Psoas muscle (tissue), 8 donors: ENCODE results near the gene URI1. TPM values are rescaled to one million over a fixed set of nuclear protein-coding genes. Genes with fewer than 3 reads are reported as not detected.

Experiments used
- ATAC-seq, 4 donors: fragments of 200-7000 bp; cut with Tn5 transposase; one replicate each; pipeline ENCODE4 v1.9.1; 2020; ENCODE audit warnings: moderate library complexity in 3 of 4, mild to moderate bottlenecking in 2 of 4
- DNase-seq, 2 donors: peaks; one replicate each; pipeline ENCODE4 v3.0.0-alpha.2; 2020
- H3K27ac ChIP-seq: fragments of 200-600 bp; one replicate; pipeline ENCODE4 v1.8.0; 2022
- H3K27me3 ChIP-seq, 3 donors: fragments of 200-600 bp in 1 of 3; one replicate each; pipeline versions ENCODE4 v1.6.1 to v1.8.0; 2013 to 2022; ENCODE audit warnings: low read length in 2 of 3, mild to moderate bottlenecking in 2 of 3, moderate library complexity in 1 of 3; ENCODE audit not compliant: insufficient read depth in 3 of 3
- H3K36me3 ChIP-seq, 2 donors: fragments of 200-600 bp in 1 of 2; one replicate each; pipeline versions ENCODE4 v1.6.1 to v1.8.0; 2013 to 2022; ENCODE audit warnings: low read depth in 1 of 2, mild to moderate bottlenecking in 1 of 2, moderate library complexity in 1 of 2; ENCODE audit not compliant: insufficient read depth in 1 of 2
- H3K4me1 ChIP-seq: fragments of 200-600 bp; one replicate; pipeline ENCODE4 v1.8.0; 2022
- H3K4me3 ChIP-seq: fragments of 200-600 bp; one replicate; pipeline ENCODE4 v1.8.0; 2022; ENCODE audit warnings: mild to moderate bottlenecking
- H3K9me3 ChIP-seq: fragments of 200-600 bp; one replicate; pipeline ENCODE4 v1.8.0; 2022
- WGBS, 3 donors: extraction: QIAGEN DNeasy Blood & Tissue Kit; methylation state at CpG; one replicate each; pipeline versions ENCODE4 v1.1.6 to v1.1.7; 2013; 5-methylcytosine and 5-hydroxymethylcytosine counted together
- intact Hi-C, 2 donors: fragments of 100-400 bp; cut with DNase I; formaldehyde crosslinking; loops; one replicate each; pipeline versions ENCODE4 v1.11.0 to v1.14.2; 2022
- polyA plus RNA-seq, 3 donors: library from polyadenylated mRNA; stranded (reverse); fragments of 200-250 nt; gene quantifications; one replicate each; pipeline ENCODE4 v1.2.3, GENCODE V29; 2013
- total RNA-seq, 4 donors: library from RNA; stranded (reverse); fragmentation: NEBNext Ultra II Directional in 2 of 4; extraction: Animal tissue kit (Norgen Biotek cat#: 25700) in 2 of 4; gene quantifications; one replicate each; pipeline versions ENCODE4 v1.2.1 to v1.2.4, GENCODE V29; 2021 to 2023
- TF ChIP-seq, protein P1 (sequence below): fragments of 200-600 bp; IDR thresholded peaks from one replicate; pipeline ENCODE4 v1.8.0; 2022; ENCODE audit warnings: antibody characterized with exemption
- donor health status: healthy with polysubstance abuse.
- donor health status: DM: no; HTN: no; CAD: no; lungs with moderate emphysema.
- donor health status: Bipolar disorder and iron deficiency.
- donor health status: healthy.
- donor health status: DM: yes; HTN: yes; CAD: no.
- donor health status: DM: no; HTN: no; CAD: no.
- donor health status: DM: no; HTN: no; CAD: no.
- donor health status: DM: yes; HTN: yes; CAD: no.

Gene URI1
- total and polyA plus RNA-seq, 7 donors, result 37.6 to 85.5 (median 54.9) TPM

DNA sequence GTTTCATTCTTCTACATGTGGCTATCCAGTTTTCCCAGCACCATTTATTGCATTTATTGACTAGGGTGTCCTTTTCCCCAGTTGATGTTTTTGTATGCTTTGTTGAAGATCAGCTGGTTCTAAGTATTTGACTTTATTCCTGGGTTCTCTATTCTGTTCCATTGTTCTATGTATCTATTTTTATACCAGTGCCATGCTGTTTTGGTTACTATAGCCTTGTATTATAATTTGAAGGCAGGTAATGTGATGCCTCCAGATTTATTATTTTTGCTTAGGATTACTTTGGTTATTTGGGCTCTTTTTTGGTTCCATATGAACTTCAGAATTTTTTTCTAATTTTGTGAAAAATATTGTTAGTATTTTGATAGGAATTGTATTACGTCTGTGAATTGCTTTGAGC is 80.6 kb downstream of the URI1 start:
- H3K9me3 ChIP-seq, result peaks cover 5% of the 10 kb centered on the region
- H3K4me3 ChIP-seq, result no peak overlapping the region
- no peak for DNase-seq
- no peaks in the 10 kb centered on the region for H3K4me1 ChIP-seq
- H3K27me3 ChIP-seq, result no peaks in the 10 kb centered on the region
- intact Hi-C loops, result no loop called here
- TF ChIP-seq, protein P1, sequence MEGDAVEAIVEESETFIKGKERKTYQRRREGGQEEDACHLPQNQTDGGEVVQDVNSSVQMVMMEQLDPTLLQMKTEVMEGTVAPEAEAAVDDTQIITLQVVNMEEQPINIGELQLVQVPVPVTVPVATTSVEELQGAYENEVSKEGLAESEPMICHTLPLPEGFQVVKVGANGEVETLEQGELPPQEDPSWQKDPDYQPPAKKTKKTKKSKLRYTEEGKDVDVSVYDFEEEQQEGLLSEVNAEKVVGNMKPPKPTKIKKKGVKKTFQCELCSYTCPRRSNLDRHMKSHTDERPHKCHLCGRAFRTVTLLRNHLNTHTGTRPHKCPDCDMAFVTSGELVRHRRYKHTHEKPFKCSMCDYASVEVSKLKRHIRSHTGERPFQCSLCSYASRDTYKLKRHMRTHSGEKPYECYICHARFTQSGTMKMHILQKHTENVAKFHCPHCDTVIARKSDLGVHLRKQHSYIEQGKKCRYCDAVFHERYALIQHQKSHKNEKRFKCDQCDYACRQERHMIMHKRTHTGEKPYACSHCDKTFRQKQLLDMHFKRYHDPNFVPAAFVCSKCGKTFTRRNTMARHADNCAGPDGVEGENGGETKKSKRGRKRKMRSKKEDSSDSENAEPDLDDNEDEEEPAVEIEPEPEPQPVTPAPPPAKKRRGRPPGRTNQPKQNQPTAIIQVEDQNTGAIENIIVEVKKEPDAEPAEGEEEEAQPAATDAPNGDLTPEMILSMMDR, result no peak
- no peak for ATAC-seq
- H3K27ac ChIP-seq, result no peak overlapping the region
- peaks cover 0 to 23% of the 10 kb centered on the region in 2 donors for H3K36me3 ChIP-seq
- WGBS, 3 donors, result 97 to 100% (median 98%) methylated on average over 1 of the region's 1 CpG

DNA sequence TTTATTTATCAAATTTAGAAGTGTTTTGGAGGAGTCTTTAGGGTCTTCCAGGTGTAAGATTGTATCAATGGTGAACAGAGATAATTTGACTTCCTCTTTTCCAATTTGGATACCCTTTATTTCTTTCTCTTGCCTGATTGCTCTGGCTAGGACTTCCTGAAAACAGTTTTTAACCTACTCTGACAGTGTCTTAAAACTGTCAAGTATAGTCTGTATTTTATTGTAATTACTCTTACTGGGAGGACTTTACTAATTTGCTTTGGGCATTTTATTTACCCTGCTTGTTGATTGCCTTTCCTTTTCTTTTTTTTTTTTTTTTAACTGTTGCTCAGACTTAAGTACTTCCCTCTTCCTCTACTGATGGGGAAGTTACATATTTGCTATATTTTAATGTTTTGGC is 81.3 kb downstream of the URI1 start:
- H3K4me1 ChIP-seq, result no peaks in the 10 kb centered on the region
- TF ChIP-seq, protein P1, result no peak
- intact Hi-C loops, result no loop called here
- H3K27ac ChIP-seq, result no peak overlapping the region
- no peak for DNase-seq
- no peaks in the 10 kb centered on the region for H3K27me3 ChIP-seq
- ATAC-seq, result no peak
- H3K4me3 ChIP-seq, result no peak overlapping the region
- peaks cover 0 to 23% of the 10 kb centered on the region in 2 donors for H3K36me3 ChIP-seq
- H3K9me3 ChIP-seq, result peaks cover 5% of the 10 kb centered on the region

DNA sequence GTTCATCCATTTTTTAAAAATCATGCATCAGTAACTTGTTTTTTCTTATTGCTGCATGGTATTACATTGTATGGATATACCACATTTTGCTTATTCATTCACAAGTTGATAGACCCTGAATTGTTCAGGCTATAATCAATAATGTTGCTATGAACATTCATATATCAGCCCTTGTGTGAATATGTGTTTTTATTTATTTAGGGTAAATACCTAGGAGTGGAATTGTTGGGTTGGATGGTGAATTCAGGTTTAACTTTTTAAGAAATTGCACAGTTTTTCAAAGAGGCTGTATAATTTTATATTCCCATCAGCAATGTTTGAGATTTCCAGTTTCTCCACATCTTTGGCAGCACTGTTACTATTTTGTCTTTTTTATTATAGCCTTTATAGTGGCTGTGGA is 82.1 kb downstream of the URI1 start:
- Histone ChIP-seq H3K27me3 (no peaks in the 10 kb centered on the region), H3K9me3 (peaks cover 5% of the 10 kb centered on the region), H3K4me1 (no peaks in the 10 kb centered on the region), H3K36me3 (peaks cover 0 to 17% of the 10 kb centered on the region in 2 donors), H3K27ac (no peak overlapping the region), H3K4me3 (no peak overlapping the region)
- intact Hi-C loops, result no loop called here
- ATAC-seq (no peak), DNase-seq (no peak)
- TF ChIP-seq, protein P1, result no peak

DNA sequence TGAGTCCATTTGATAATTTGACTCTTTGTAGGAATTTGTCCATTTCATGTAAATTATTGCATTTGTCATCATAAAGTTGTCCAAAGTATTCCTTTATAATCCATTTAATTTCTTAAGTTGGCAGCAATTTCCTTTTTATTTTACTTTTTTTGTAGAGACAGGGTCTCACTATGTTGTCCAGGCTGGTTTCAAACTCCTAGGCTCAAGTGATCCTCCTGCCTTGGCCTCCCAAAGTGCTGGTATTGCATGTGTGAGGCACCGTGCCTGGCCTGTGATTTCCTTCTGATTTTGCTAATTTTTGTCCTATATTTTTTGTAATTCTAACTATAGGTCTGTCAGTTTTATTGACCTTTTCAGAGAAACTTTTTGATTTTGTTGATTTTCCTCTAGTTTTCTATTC is 84.9 kb downstream of the URI1 start:
- DNase-seq (no peak), ATAC-seq (no peak)
- peaks cover 0 to 9% of the 10 kb centered on the region in 2 donors for H3K36me3 ChIP-seq
- intact Hi-C loops, result no loop called here
- H3K9me3 ChIP-seq, result peaks cover 5% of the 10 kb centered on the region
- no peaks in the 10 kb centered on the region for H3K27me3 ChIP-seq
- no peaks in the 10 kb centered on the region for H3K4me1 ChIP-seq
- no peak overlapping the region for H3K27ac ChIP-seq
- 91 to 100% (median 97%) methylated on average over 1 of the region's 1 CpG for WGBS, 3 donors
- no peak overlapping the region for H3K4me3 ChIP-seq
- TF ChIP-seq, protein P1, result no peak
